Karpas-422 (cell line): ENCODE data around the gene PLA2G2C. TPM values are rescaled to one million over a fixed set of nuclear protein-coding genes. Genes with fewer than 3 reads are reported as not detected.

Experiments used
- DNase-seq: peaks from one replicate; pipeline ENCODE4 v3.0.0-alpha.2; 2015
- H2AFZ ChIP-seq: fragments of 200-600 bp; sonication (generic); 2 replicates; pipeline ENCODE4 v1.6.1; 2014; ENCODE audit warnings: antibody characterized with exemption, low read length, mixed read lengths
- H3K27ac ChIP-seq: fragments of 200-600 bp; sonication (generic); 2 replicates; pipeline ENCODE4 v1.5.1; 2014; ENCODE audit warnings: mild to moderate bottlenecking, low read length, moderate library complexity
- H3K27me3 ChIP-seq: fragments of 200-600 bp; sonication (generic); 2 replicates; pipeline ENCODE4 v1.6.1; 2014; ENCODE audit warnings: low read length, mixed read lengths
- H3K36me3 ChIP-seq: fragments of 200-600 bp; sonication (generic); 2 replicates; pipeline ENCODE4 v1.6.1; 2014; ENCODE audit warnings: low read length, mixed read lengths; ENCODE audit not compliant: insufficient read depth
- H3K4me1 ChIP-seq: fragments of 200-600 bp; sonication (generic); 2 replicates; pipeline ENCODE4 v1.6.1; 2014; ENCODE audit warnings: mild to moderate bottlenecking, low read length, mixed read lengths
- H3K4me2 ChIP-seq: fragments of 200-600 bp; sonication (generic); 2 replicates; pipeline ENCODE4 v1.6.1; 2014; ENCODE audit warnings: low read length, low read depth, mild to moderate bottlenecking; ENCODE audit not compliant: poor library complexity, severe bottlenecking
- H3K4me3 ChIP-seq: fragments of 200-600 bp; sonication (generic); 2 replicates; pipeline ENCODE4 v1.5.1; 2014; ENCODE audit warnings: mild to moderate bottlenecking, antibody characterized with exemption, low read length, mixed read lengths
- H3K79me2 ChIP-seq: fragments of 200-600 bp; sonication (generic); 2 replicates; pipeline ENCODE4 v1.6.1; 2014; ENCODE audit warnings: mild to moderate bottlenecking, low read length, mixed read lengths
- H3K9ac ChIP-seq: fragments of 200-600 bp; sonication (generic); 2 replicates; pipeline ENCODE4 v1.6.0; 2014; ENCODE audit warnings: low read length
- H3K9me2 ChIP-seq: fragments of 200-600 bp; sonication (generic), shearing (Covaris generic); replicated peaks from 2 replicates; pipeline ENCODE4 v1.6.0; 2014; ENCODE audit warnings: mild to moderate bottlenecking, low read length, moderate library complexity; ENCODE audit not compliant: insufficient read depth
- H3K9me3 ChIP-seq: fragments of 300-700, 200-600 bp; sonication (generic); 2 replicates; pipeline ENCODE4 v1.6.1; 2014; ENCODE audit warnings: low read length, mixed read lengths
- H4K20me1 ChIP-seq: fragments of 200-600 bp; sonication (generic); 2 replicates; pipeline ENCODE4 v1.6.1; 2014; ENCODE audit warnings: mild to moderate bottlenecking, antibody characterized with exemption, low read length, low read depth; ENCODE audit not compliant: insufficient read depth
- total RNA-seq: library from RNA; depleted of rRNA; stranded (reverse); fragments of >200 nt; shearing (Covaris generic); gene quantifications from 2 replicates; pipeline ENCODE4 v1.2.3, GENCODE V29; 2014; ENCODE audit warnings: low replicate concordance

PLA2G2C gene
- total RNA-seq, 1 experiment from 2014 or later, result not detected

DNA sequence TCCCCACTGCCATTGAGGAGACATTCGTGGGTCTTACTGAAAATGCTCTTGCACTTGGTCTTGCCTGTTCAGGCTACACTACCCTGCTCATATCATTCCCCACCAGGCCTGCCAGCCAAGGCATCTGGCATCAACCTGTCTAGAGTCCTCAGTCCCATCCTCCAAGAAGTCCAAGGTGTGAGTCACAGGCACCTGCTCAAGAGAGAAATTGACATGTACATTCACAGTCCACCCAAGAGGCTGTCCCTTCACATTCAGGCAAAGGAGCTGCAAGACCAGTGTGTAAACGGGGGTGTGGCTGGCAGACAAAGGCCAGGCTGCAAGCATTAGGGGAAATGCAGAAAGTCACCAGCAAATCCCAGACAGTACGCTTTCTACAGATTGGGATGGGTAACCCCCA, 13.1 kb upstream of the PLA2G2C start:
- H3K27ac ChIP-seq, result no peak overlapping the region
- H3K79me2 ChIP-seq, result no peaks in the 10 kb centered on the region
- DNase-seq, result no peak
- no peak overlapping the region for H2AFZ ChIP-seq
- H3K36me3 ChIP-seq, result no peaks in the 10 kb centered on the region
- H3K4me1 ChIP-seq, result peaks cover 8% of the 10 kb centered on the region
- H3K9me3 ChIP-seq, result no peaks in the 10 kb centered on the region
- H3K9me2 ChIP-seq, result no peaks in the 10 kb centered on the region
- no peak overlapping the region for H3K4me3 ChIP-seq
- H4K20me1 ChIP-seq, result no peaks in the 10 kb centered on the region
- H3K4me2 ChIP-seq, result no peak overlapping the region
- H3K9ac ChIP-seq, result no peak overlapping the region
- no peaks in the 10 kb centered on the region for H3K27me3 ChIP-seq

DNA sequence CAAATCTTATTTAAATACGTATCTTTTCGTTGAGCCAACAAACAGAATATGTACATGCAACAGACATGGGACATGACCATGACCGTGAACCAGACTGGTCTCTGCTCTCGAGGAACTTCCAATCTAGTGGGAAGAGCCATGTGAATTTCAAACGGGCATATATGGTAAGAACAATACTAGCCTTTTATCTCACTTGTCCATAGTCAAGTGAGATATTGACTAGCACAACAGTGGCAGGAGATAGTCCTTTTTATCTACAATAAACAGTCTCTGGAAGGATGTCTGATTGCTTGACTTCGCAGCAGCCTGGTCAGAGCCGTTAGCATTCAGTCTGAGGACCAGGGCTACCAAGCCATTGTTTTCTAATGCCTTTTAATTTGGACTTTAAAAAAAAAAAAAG, 12.6 kb upstream of the PLA2G2C start:
- no peak for DNase-seq
- Histone ChIP-seq H3K9me3 (no peaks in the 10 kb centered on the region), H4K20me1 (no peaks in the 10 kb centered on the region), H3K79me2 (no peaks in the 10 kb centered on the region), H3K9me2 (no peaks in the 10 kb centered on the region), H3K9ac (no peak overlapping the region), H3K4me2 (no peak overlapping the region), H3K36me3 (no peaks in the 10 kb centered on the region), H2AFZ (no peak overlapping the region), H3K27ac (no peak overlapping the region), H3K27me3 (no peaks in the 10 kb centered on the region), H3K4me3 (no peak overlapping the region), H3K4me1 (peaks cover 11% of the 10 kb centered on the region)

DNA sequence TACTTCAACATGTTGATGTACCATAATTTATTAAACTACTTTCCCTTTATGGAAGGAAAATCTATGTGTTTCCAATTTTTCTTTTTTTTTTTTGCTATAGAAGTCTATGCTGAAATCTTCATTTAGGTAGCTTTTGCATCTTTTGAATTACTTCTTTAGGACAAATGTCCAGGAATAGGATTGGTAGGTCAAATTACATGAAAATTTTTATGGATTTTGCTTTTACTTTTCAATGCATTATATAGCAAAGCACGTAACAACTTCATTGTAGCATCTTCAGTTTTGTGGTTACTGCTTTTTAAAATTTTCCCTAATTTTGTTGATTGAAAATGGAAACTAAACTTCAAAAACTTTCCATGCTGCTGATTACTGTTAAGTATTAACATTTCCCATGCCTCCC, 12.0 kb upstream of the PLA2G2C start:
- H3K4me1 ChIP-seq, result peaks cover 11% of the 10 kb centered on the region
- no peak for DNase-seq
- H3K79me2 ChIP-seq, result no peaks in the 10 kb centered on the region
- H3K27ac ChIP-seq, result no peak overlapping the region
- H3K9me2 ChIP-seq, result no peaks in the 10 kb centered on the region
- no peaks in the 10 kb centered on the region for H4K20me1 ChIP-seq
- no peaks in the 10 kb centered on the region for H3K9me3 ChIP-seq
- no peak overlapping the region for H3K4me2 ChIP-seq
- H3K27me3 ChIP-seq, result no peaks in the 10 kb centered on the region
- H3K4me3 ChIP-seq, result no peak overlapping the region
- H3K36me3 ChIP-seq, result no peaks in the 10 kb centered on the region
- no peak overlapping the region for H2AFZ ChIP-seq
- H3K9ac ChIP-seq, result no peak overlapping the region

DNA sequence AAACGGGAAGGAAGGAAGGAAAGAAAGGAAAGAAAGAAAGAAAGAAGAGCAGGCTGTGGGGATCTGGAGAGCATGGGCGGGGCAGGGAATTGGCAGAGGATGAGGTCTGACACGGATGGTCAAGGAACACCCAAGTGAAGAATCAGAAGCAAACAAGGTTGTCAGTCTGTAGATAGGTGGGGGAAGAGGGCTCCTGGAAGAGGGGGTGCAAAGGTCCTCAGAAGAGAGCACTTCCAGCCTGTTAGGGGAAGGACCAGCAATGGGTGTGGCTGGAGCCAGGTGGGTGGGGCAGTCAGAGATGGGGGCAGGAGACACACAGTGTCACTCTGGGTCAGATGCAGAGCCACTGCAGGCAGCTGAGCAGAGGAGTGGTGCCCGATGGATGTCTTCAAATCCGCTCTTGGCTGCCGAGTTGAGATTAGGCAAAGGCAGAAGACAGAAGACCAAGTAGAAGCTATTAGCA, 11.0 kb upstream of the PLA2G2C start:
- DNase-seq, result no peak
- no peak overlapping the region for H3K27ac ChIP-seq
- peaks cover 11% of the 10 kb centered on the region for H3K4me1 ChIP-seq
- no peak overlapping the region for H3K4me2 ChIP-seq
- H3K9me3 ChIP-seq, result no peaks in the 10 kb centered on the region
- H3K4me3 ChIP-seq, result no peak overlapping the region
- no peaks in the 10 kb centered on the region for H4K20me1 ChIP-seq
- H3K9ac ChIP-seq, result no peak overlapping the region
- no peaks in the 10 kb centered on the region for H3K79me2 ChIP-seq
- H3K36me3 ChIP-seq, result no peaks in the 10 kb centered on the region
- no peaks in the 10 kb centered on the region for H3K27me3 ChIP-seq
- H3K9me2 ChIP-seq, result no peaks in the 10 kb centered on the region
- no peak overlapping the region for H2AFZ ChIP-seq

DNA sequence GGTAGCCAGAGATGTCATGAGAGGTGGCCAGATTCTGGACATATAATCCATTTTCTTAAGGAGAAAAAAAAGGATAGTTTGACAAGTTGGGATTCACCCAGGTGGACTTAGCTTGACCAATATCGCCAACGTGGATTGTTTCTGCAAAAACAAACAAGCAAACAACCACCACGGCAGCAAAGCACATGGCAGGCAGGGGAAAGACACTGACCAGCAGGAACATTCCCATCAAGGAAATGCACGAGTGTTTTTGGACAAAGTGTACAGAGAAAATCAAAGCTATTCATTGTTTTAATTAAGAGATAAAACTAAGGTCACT, 9.1 kb upstream of the PLA2G2C start:
- no peak for DNase-seq
- H3K27me3 ChIP-seq, result no peaks in the 10 kb centered on the region
- H3K4me3 ChIP-seq, result no peak overlapping the region
- H3K9me3 ChIP-seq, result no peaks in the 10 kb centered on the region
- H3K4me1 ChIP-seq, result peaks cover 14% of the 10 kb centered on the region
- no peak overlapping the region for H2AFZ ChIP-seq
- H3K27ac ChIP-seq, result no peak overlapping the region
- H3K79me2 ChIP-seq, result no peaks in the 10 kb centered on the region
- no peaks in the 10 kb centered on the region for H3K36me3 ChIP-seq
- no peaks in the 10 kb centered on the region for H3K9me2 ChIP-seq
- no peak overlapping the region for H3K9ac ChIP-seq
- no peaks in the 10 kb centered on the region for H4K20me1 ChIP-seq
- H3K4me2 ChIP-seq, result no peak overlapping the region

DNA sequence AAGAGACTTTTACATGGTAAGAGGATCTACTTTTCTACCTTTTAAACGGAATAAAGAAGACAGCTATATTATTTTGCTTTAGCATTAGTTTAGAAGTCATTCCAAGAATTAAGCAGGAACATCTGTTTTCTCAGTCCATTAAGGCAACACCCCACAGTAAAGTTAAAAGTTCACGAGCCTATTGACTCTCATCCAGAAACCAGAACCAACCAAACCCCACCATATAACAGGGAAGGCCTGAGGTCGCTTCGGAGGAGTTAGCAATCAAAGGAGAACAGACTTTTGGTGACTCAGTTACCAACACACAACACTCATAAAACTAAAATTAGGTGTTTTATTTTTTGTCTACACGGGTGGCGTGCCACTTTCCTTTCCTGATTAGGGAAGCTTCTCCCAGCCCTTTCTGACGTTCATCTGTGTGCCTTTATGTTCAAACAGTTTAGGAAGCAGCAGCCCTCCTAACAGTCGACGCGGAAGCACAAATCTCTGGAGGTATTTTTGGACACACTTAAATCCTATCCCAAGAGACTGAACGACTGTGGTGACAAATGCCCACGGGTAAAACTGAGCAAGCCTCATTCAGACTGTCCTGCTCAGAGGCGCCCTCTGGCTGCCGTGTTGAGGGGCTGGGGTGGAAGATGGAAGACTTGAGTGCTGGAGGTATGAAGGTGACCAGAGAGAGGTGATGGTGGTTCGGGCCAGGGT, 8.6 kb upstream of the PLA2G2C start:
- no peak overlapping the region for H2AFZ ChIP-seq
- peak overlapping the region; percentile 78 for H3K4me2 ChIP-seq
- peak overlapping the region; percentile 47; the same call in 1 of the 2 replicates for H3K4me3 ChIP-seq
- H3K27ac ChIP-seq, result no peak overlapping the region
- peak overlapping the region; percentile 46; the same call in 1 of the 2 replicates for H3K9ac ChIP-seq
- no peaks in the 10 kb centered on the region for H4K20me1 ChIP-seq
- H3K4me1 ChIP-seq, result peaks cover 19% of the 10 kb centered on the region
- H3K36me3 ChIP-seq, result no peaks in the 10 kb centered on the region
- no peaks in the 10 kb centered on the region for H3K9me2 ChIP-seq
- H3K27me3 ChIP-seq, result no peaks in the 10 kb centered on the region
- no peaks in the 10 kb centered on the region for H3K9me3 ChIP-seq
- DNase-seq, result peak; percentile 93
- no peaks in the 10 kb centered on the region for H3K79me2 ChIP-seq

DNA sequence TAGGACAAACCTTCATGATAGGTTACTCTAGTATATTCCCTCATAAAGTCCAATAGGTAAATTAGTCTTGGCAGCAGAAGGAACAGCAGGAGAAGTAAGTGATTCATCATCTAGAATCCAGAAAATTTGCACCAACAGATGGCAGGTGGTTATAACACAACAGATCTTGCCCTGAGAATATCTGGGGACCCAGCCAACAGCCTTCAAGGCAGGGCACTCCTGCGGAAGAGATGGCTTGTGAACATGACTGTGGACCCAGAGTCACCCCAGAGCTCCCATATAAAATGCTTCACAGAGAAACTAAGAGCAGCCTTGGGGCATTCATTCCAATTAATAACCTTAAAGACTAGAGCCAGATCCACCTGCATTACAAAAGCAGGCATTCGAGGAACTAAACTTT, 7.9 kb upstream of the PLA2G2C start:
- Histone ChIP-seq H4K20me1 (no peaks in the 10 kb centered on the region), H3K27ac (no peak overlapping the region), H3K9me2 (no peaks in the 10 kb centered on the region), H3K27me3 (no peaks in the 10 kb centered on the region), H3K4me2 (peak overlapping the region; percentile 78), H3K36me3 (no peaks in the 10 kb centered on the region), H3K79me2 (no peaks in the 10 kb centered on the region), H2AFZ (no peak overlapping the region), H3K9me3 (no peaks in the 10 kb centered on the region), H3K4me1 (peaks cover 26% of the 10 kb centered on the region), H3K4me3 (no peak overlapping the region), H3K9ac (no peak overlapping the region)
- no peak for DNase-seq

DNA sequence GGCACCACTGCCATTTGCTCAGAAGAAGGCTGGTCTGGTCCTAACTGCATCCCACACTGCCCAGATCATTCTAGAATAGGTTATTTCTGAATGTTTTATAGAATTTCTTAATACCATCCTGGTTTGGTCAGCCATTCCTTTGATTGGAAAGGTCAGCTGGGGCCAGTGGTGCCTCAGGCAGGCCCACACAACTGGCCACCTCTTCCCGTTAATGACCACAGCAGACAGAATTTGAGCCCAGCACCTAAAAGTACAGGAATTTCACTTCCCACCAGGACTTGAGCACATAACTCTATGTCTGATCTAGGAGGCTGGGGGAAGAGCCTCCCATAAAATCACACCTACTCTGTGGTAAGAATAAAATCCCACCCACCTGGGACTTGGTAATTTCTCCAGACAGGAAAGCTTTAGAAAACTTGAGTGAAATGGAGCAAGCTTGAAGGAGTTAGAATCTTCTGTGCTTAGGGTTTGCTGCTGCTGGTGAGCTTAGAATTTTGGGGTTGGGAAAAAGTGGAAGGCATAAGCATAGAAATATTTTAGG, 6.6 kb upstream of the PLA2G2C start:
- no peaks in the 10 kb centered on the region for H3K27me3 ChIP-seq
- H3K27ac ChIP-seq, result no peak overlapping the region
- H3K79me2 ChIP-seq, result no peaks in the 10 kb centered on the region
- DNase-seq, result no peak
- H3K9me3 ChIP-seq, result no peaks in the 10 kb centered on the region
- H3K36me3 ChIP-seq, result no peaks in the 10 kb centered on the region
- no peak overlapping the region for H3K9ac ChIP-seq
- H4K20me1 ChIP-seq, result no peaks in the 10 kb centered on the region
- H3K4me2 ChIP-seq, result no peak overlapping the region
- peaks cover 38% of the 10 kb centered on the region for H3K4me1 ChIP-seq
- no peaks in the 10 kb centered on the region for H3K9me2 ChIP-seq
- H2AFZ ChIP-seq, result no peak overlapping the region
- no peak overlapping the region for H3K4me3 ChIP-seq
